Activated T-cell treated with anti-CD3 and anti-CD28 coated beads for 48 hours (primary cell): ENCODE results near the gene CUEDC1.

ENCODE experiments used
- DNase-seq: peaks from one replicate; pipeline ENCODE4 v3.0.0-alpha.2; 2020; ENCODE audit warnings: low read depth

The CUEDC1 gene

GRCh38 chr17:57915544-57915943 lies 39.7 kb downstream of the CUEDC1 start:
- no peak for DNase-seq

DNA sequence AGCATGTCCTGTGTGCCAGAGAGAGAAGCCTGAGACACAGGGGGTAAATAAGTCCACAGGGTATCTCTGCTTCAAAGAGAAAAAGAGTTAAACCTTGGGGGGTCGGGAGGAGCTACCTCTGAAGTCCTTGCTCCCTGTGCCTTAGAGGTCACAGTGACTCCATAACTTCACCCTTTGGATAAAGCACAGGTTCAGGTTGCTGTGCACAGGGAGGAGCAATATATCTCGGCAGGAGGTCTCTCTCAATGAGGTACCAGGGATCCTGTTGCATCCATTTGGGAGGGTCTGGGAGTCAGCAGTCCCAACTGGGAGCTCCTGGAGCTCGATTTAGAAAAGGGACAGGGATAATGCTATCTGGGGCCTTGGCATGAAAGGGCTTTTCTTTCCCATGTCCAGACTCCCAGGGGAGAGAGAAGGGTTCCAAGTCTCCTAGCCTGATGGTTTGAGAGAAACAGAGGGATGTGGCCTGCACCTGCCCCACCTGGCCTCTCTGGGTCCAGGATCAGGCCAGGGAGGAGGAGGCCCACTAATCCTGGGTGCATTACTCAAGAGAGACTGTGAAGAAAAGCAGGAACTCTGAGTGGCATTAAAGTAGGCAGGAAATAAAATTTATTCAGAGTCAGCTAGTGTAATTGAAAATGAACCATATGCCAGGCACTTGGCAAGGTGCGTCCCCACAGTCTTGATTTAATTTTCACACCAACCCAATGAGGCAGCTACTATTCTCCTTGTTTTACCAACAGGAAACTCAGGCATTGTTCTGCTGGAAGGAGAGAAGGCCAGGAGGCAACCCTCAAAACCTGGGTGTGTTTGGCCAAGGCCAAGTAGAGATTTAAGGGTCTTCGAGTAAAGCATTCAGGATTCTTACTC lies 40.7 kb downstream of the CUEDC1 start:
- DNase-seq: no peak

- no peak for DNase-seq
Observed at GRCh38 chr17:57913575-57914272, 41.5 kb downstream of the CUEDC1 start.

DNA sequence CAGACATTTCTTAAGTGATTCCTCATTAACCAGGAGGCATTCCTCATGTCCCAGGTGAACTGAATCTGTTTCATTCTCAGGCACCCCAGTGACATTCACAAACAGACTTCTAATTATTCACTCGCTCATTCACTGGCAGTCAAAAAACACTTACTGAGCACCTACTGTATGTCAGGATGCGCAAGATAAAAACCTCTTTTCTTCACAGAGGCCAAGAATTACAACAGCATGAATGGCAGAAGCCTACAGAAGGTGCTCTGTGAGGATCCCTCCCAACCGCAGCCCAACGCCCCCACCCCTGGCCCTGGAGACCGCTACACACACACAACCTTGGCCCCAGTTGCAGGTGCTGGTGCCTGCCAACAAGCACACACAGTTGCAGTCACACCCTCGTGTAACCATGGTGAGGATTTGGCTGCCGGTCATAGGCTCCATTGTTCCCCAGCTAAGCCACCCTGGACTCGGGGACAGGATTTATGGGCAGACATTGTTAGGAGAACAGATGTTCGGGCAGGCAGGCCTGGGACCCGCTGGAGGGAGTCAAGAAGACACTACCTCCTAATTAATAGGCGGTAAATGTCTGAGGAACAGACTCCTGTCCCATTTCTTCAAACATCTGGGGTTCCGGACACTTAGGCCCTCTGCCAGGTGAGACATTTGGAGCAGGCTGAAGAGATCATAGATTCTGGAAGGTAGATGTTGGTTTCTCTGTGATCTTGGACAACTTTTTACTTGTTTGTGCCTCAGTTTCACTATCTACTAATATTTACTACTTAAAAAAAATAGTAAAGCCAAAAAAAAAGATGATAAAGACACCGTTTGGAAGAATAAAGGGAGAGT lies 43.2 kb downstream of the CUEDC1 start:
- no peak for DNase-seq

DNA sequence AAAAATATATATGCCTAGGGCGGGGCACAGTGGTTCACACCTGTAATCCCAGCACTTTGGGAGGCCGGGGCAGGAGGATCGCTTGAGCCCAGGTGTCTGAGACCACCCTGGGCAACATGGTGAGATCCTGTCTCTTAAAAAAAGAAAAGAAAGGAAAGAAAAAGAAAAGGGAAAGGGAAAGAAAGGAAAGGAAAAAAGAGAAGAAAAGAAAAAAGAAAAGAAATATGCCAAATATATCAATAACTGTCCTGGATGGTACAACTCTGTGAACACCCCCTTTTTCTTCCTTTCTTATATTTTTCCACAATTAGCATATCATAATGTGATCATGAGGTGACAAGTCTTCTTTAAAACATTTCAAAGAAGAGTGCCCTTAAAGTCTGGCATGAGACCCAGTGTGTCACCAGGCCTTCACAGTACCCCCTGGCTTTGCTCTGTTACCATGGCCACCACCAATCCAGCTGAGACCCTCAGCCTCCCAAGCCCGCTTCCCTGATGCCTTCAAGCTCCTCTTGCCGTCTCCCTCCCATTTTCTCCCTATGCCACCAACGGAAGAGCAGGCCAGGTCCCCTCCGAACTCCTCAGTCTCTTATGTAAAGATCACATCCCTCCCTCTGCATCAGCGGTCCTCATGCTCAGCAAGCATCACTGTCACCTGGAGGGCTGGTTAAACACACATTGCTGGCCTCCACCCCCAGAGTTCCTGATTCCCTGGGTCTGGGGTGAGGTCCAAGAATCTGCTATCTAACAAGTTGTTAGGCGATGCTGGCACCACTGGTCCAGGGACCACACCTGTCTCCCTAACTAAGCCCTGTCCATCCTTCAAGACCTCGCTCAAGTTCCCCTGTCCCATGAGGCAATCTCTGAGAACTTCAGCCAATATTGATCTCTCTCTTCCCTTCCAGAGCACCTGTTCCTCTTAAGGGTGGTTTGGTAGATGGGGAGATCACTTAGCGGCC lies 44.5 kb downstream of the CUEDC1 start:
- DNase-seq: no peak

GRCh38 chr17:57909551-57909950 lies 45.7 kb downstream of the CUEDC1 start:
- no peak for DNase-seq

DNA sequence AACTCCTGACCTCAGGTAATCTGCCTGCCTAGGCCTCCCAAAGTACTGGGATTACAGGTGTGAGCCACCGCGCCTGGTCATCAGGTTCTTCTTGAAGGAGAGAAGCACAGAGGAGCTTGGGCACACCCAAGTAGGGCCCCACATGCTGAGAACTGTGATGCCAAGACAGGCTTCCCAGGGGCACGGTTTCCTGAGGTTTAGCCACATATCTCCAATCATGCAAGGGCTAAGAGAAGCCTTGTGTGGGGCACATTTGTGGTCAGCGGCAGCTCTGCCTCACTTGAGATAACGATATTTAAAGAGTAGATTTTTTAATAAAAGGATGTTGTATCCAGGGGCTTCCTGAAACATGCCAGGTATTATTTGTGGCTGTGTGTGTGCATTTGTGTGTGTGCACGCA lies 46.9 kb downstream of the CUEDC1 start:
- DNase-seq: no peak

DNA sequence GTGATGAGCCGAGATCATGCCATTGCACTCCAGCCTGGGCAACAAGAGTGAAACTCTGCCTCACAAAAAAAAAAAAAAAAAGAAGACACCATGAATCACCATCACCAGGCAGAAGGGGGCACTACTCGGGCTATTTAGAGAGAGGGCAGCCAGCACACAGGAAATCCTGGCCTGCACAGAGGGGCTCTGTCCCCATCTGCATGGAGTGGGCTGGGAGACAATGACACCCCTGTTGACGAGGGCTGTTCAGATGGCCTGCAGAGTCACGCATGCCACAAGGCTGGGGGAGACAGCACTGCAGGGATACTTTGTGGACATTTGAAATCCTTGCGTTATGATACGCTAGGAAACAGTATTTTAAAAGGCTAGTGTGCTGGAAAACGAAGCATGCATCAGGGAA lies 48.3 kb downstream of the CUEDC1 start:
- no peak for DNase-seq

GRCh38 chr17:57905875-57906455 lies 49.2 kb downstream of the CUEDC1 start:
- no peak for DNase-seq

GRCh38 chr17:57903961-57904360 lies 51.3 kb downstream of the CUEDC1 start:
- DNase-seq: no peak

DNA sequence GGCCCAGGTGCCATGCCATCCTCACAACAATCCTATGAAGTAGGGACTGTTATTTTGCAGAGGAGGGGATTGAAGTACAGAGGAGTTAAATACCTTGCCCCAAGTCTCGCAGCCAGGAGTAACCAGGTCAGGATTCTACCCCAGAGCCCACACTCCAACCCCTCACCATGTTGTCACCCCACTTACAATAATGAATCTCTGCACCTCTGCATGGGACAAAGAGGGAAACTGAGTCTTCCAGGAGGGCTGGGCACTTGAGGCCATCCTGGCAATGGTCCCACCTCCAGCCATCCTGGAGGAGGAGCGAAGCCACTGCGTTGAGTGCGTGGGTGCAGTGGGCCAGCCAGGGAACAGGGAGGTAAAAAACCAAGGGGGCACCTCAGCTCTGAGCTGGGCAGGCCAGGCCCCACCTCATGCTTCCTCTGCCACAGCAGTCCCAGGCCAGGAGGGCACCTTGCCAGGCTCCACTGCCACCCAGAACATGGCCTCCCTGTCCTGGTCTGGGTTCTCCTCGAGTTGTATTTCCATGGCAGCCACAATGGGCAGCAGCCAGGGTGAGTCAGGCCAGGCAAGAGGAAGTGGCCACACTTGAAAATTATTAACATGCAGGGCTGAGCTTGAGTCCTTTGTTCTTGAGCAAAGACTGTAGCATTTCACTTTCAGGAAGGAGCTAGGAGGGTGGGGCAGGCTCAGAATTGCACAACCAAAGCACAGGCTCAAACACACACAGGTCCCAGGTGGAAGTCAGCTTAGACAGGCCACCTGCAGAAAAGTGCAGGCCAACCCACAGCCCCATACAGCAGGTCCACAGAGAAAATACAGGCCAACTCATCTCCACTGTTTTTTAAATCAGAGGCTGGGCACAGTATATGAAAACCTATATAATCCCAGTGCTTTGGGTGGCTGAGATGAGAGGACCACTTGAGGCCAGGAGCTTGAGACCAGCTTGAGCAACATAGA lies 52.1 kb downstream of the CUEDC1 start:
- DNase-seq: no peak

DNA sequence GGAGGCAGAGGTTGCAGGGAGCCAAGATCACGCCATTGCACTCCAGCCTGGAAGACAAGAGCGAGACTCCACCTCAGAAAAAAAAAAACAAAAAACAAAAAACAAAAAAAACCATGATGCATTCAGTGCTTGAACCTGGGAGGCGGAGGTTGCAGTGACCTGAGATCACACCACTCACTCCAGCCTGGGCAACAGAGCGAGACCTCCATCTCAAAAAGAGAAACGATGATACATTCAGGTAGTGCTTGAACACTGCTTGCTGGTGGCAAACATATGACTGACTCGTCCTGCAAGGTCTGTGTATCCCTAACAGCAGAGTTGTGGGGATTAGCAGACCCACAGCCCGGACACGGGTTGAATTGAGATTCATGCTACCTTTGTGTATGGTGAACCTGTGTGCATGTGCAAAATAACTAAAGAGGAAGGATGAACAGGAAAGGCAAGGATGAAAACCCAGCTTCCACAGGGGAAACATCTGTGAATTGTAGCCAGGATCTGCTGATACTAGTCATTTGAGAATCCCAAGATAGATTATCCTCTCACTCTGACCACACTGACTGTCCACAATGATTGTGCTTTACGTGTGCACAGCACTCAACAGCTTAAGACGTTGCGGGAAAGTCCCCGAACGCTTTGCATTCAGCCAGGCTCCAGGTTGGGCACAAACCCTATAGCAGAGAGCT lies 53.0 kb downstream of the CUEDC1 start:
- DNase-seq: no peak

DNA sequence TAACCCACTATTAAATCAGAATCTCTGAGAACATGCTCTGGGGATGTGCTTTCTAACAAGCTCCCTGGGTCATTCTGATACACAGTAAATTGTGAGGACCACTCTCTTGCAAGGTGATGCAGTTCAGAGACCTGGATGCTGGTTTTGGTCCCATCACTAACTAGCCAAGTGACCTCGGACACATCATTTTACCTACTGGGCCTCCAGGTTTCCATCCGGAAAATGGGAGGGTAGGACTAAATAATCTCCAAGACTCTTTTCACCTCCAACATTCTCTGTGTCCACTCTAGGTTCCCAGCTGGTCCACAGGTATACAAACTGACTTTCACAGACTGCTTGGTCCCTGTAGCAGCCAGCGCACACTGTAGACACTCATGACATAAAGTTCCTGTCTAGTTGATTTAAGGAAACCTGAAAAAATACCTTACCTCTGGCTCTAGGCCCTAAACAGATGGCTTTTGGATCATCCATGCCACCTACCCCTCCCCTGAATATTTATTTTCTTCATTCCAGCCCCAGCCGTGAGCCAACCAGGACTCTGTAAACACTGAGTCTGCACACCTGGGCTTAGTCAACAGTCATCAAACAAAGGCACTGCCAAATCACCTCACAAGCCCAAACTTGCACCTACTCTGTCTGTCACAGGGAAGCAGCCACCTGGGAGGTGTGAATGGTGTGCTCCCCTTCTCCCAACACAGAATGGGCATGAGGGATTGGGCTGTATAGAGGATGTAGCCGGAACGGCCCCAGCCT lies 54.0 kb downstream of the CUEDC1 start:
- no peak for DNase-seq

DNA sequence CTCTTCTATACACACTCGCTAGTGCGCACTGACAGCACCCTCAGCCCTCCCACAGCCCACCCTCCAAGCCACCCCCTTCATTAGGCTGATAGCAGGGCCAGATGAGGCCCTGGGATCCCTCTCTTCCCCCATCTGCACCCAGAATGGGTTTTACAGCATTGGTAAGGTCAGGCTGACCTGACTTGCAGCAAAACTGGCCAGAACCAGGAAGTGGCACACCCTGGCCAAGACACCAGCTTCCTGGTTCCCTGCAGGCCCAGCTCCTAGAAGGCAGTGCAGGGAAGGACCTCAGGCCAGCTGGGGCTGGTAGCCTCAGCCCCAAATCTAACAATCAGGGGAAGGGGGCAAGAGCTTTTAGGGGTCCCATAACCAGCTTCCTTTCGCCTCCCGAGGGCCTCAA lies 55.4 kb downstream of the CUEDC1 start:
- no peak for DNase-seq

GRCh38 chr17:57899391-57899790 lies 55.8 kb downstream of the CUEDC1 start:
- no peak for DNase-seq

DNA sequence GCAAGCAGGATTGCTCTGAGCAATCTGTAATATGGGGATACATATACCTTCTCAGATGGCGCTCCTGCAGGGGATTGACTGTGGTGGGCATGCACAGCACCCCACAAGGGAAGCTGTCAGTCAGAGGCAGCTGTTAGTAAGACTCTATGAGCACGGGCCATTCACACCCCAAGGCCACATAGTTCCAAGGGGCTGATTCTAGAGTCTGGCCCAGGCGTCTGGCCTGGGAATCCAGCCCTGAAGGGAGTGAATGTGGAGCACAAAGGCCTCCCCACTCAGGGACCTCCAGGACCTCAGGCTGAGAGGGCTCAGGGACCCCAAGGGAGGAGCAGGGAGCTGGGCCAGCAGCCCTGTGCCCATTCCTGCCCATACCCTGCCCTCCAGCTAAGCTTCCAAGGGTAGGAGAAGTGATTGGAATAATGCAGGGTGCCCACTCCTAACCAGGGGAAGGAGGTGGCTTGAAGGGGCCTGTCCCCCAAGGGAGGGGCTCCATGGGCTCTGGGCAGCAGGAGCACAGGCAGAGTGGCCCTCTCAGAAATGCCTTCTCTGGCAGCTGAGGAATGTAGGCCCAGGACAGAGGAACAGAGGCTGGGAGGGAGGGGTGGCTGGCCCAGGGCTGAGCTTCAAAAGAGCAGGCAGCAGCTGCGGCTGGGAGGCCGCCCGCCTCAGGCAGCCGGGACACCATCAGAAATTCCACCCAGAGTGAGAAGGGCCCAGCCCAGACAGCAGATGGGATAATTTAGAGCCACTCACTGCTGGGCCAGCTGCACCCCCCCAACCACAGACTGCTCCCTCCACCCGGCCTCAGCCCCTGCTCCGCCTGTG lies 56.5 kb downstream of the CUEDC1 start:
- no peak for DNase-seq

GRCh38 chr17:57895382-57896060 lies 59.7 kb downstream of the CUEDC1 start:
- DNase-seq: no peak
